ENCODE results near the gene DMD.

DNA sequence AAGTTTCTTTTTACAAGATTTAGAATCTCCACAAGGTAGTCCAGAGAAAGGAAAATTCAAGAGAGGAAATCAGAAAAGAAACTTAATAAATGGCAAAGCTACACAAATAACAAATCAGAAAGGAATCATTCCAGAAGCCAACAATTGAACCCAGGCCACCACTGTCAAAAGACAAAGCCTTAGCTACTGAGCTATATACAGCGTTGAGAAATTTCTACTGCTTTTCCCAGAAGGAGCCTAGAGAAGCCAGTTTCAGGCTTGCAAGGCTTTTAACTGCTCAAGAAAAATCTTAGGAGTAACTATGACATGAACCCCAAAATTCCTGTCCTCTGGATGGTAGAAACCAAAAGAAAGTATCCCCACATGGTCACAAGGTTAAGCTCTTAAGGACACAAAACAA lies 129.0 kb downstream of the DMD start:
- TF ChIP-seq, protein P1, sequence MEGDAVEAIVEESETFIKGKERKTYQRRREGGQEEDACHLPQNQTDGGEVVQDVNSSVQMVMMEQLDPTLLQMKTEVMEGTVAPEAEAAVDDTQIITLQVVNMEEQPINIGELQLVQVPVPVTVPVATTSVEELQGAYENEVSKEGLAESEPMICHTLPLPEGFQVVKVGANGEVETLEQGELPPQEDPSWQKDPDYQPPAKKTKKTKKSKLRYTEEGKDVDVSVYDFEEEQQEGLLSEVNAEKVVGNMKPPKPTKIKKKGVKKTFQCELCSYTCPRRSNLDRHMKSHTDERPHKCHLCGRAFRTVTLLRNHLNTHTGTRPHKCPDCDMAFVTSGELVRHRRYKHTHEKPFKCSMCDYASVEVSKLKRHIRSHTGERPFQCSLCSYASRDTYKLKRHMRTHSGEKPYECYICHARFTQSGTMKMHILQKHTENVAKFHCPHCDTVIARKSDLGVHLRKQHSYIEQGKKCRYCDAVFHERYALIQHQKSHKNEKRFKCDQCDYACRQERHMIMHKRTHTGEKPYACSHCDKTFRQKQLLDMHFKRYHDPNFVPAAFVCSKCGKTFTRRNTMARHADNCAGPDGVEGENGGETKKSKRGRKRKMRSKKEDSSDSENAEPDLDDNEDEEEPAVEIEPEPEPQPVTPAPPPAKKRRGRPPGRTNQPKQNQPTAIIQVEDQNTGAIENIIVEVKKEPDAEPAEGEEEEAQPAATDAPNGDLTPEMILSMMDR (IDR thresholded peaks at IDR 0.05; ENCODE audit: insufficient read depth, low read depth, low read length): no peak
- TF ChIP-seq EZH2 (IDR thresholded peaks at IDR 0.05; ENCODE audit: insufficient read depth, low read length): no peak

Measured in astrocyte (in vitro differentiated cells and primary cell).